ENCODE measurements around the gene ADARB2.

Gene ADARB2

DNA sequence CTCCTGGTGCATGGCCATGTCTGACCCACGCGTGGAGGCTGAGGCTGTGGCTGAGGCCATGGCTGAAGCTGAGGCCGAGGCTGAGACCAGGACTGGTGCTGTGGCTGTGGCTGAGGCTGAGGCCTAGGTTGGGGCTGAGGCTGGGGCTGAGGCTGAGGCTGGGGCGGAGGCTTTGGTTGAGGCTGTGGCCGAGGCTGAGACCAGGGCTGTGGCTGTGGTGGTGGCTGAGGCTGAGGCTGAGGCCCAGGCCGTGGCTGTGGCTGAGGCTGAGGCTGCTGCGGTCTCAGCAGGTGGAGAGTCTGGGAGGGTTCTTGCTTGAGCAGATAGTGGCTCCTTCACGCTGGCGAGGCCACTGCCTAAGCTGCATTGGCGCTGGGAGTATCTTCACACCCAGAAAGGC, 604.7 kb downstream of the ADARB2 start:
- no peak for DNase-seq (ENCODE audit: insufficient read length, low spot score)
- TF ChIP-seq POU2F2 (IDR thresholded peaks at IDR 0.05; ENCODE audit: low read depth, low read length) (no peak), PAX5 (IDR thresholded peaks at IDR 0.05; ENCODE audit: insufficient read depth, low read length, severe bottlenecking) (no peak), SPI1 (IDR thresholded peaks at IDR 0.05; ENCODE audit: low read depth, low read length) (no peak), POLR2AphosphoS5 (IDR thresholded peaks at IDR 0.05; ENCODE audit: low read depth, low read length) (no peak), POLR2A (IDR thresholded peaks at IDR 0.05; ENCODE audit: low read depth, low read length) (no peak), TAF1 (IDR thresholded peaks at IDR 0.05; ENCODE audit: low read depth, low read length) (no peak)
- no peak for FAIRE-seq

DNA sequence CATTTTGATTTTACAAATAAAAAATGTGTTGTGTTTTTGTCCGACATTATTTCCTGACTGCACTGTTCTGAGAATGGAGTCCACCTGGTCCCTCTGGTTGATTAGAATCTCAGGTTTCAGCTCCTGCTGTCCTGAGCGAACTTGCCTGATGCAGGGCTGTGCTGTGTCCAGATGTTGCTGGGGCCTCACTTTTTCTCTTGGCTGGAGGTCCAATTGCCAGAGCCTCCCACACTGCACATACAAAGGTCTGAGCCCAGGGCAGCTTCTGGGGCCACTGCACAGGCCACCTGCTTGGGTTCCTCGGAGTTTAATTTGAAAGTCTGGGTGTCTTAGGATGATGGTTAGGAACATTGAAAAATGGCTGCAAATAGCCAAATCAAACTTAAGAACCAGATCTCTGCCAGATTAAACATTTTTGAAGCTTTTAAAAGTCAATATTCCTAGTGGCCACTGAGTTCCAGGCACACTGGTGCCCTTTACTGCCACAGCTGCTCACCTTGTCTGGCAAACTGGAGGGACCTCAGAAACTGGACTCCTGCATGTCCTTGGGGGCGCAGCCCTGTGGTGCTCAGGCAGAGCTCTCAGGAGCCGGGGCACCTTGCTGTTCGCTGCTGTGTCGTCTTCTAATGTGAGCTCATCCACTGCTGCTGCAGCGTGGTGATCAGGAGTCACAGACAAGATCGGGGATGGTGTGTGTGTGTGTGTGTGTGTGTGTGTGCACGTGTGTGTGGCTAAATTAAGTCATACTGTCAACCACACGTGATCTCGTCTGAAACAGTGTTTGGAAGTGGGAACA, 606.1 kb downstream of the ADARB2 start:
- FAIRE-seq (no peak), DNase-seq (ENCODE audit: insufficient read length, low spot score) (no peak)
- TF ChIP-seq POLR2AphosphoS5 (IDR thresholded peaks at IDR 0.05; ENCODE audit: low read depth, low read length) (no peak), SPI1 (IDR thresholded peaks at IDR 0.05; ENCODE audit: low read depth, low read length) (no peak), TAF1 (IDR thresholded peaks at IDR 0.05; ENCODE audit: low read depth, low read length) (no peak), PAX5 (IDR thresholded peaks at IDR 0.05; ENCODE audit: insufficient read depth, low read length, severe bottlenecking) (no peak), POU2F2 (IDR thresholded peaks at IDR 0.05; ENCODE audit: low read depth, low read length) (no peak), POLR2A (IDR thresholded peaks at IDR 0.05; ENCODE audit: low read depth, low read length) (no peak)

DNA sequence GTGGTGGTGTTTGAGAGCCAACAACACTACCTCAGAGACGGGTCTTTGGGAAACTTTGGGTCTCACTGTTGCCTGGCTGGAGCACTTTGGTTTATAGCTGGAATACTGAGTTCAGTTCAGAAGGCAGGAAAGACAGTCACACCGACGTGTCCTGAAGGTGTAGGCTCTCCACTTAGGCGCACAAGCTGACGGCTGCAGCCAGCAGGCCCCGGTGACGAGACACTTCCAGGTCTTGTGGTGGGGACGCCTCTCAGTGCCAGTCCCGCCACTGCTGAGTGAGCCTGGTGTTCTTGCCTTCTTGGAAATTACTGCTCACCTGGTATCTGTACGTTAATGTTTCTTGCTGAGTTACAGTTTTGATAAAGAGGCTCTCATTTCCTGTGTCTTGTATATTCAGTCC, 607.1 kb downstream of the ADARB2 start:
- no peak for TF ChIP-seq PAX5 (IDR thresholded peaks at IDR 0.05; ENCODE audit: insufficient read depth, low read length, severe bottlenecking)
- TF ChIP-seq POLR2AphosphoS5 (IDR thresholded peaks at IDR 0.05; ENCODE audit: low read depth, low read length): no peak
- TF ChIP-seq POLR2A (IDR thresholded peaks at IDR 0.05; ENCODE audit: low read depth, low read length): no peak
- no peak for TF ChIP-seq POU2F2 (IDR thresholded peaks at IDR 0.05; ENCODE audit: low read depth, low read length)
- no peak for TF ChIP-seq TAF1 (IDR thresholded peaks at IDR 0.05; ENCODE audit: low read depth, low read length)
- no peak for TF ChIP-seq SPI1 (IDR thresholded peaks at IDR 0.05; ENCODE audit: low read depth, low read length)
- no peak for FAIRE-seq
- DNase-seq (ENCODE audit: insufficient read length, low spot score): no peak

DNA sequence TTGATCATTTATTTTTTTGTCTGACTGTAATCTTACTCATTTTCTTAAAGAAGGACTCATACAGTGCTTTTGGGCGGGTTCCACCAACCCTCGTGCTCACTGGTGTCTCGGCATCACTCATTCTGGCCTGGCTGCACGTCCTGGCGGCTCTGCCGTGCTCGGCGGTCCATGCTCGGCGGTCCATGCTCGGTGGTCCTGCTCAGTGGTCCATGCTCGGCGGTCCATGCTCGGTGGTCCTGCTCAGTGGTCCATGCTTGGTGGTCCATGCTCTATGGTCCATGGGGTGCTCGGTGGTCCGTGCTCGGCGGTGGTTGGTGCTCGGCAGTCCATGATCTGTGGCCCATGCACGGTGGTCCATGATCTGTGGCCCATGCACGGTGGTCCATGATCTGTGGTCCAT, 608.7 kb downstream of the ADARB2 start:
- no peak for TF ChIP-seq TAF1 (IDR thresholded peaks at IDR 0.05; ENCODE audit: low read depth, low read length)
- no peak for TF ChIP-seq POU2F2 (IDR thresholded peaks at IDR 0.05; ENCODE audit: low read depth, low read length)
- TF ChIP-seq PAX5 (IDR thresholded peaks at IDR 0.05; ENCODE audit: insufficient read depth, low read length, severe bottlenecking): no peak
- no peak for TF ChIP-seq POLR2AphosphoS5 (IDR thresholded peaks at IDR 0.05; ENCODE audit: low read depth, low read length)
- TF ChIP-seq POLR2A (IDR thresholded peaks at IDR 0.05; ENCODE audit: low read depth, low read length): no peak
- no peak for TF ChIP-seq SPI1 (IDR thresholded peaks at IDR 0.05; ENCODE audit: low read depth, low read length)
- FAIRE-seq (no peak), DNase-seq (ENCODE audit: insufficient read length, low spot score) (no peak)

DNA sequence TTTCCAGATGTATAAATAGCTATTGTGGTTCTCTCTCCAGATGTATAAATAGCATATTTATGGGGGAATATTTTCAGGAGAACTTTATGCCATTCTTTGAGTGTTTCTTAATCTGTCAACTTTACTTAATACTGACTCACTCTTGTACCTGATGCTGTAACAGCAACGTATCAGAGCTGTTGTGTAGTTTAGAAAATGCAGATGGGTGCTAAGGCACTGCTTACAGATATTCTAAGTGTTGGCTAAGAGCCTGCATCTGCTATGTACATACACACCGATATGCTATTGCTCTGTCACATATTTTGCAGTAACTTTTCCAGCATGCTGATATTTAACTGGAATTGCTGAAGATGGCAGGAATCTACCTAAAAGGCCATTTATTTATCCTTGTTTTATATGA, 609.2 kb downstream of the ADARB2 start:
- FAIRE-seq (no peak), DNase-seq (ENCODE audit: insufficient read length, low spot score) (no peak)
- TF ChIP-seq TAF1 (IDR thresholded peaks at IDR 0.05; ENCODE audit: low read depth, low read length) (no peak), POLR2AphosphoS5 (IDR thresholded peaks at IDR 0.05; ENCODE audit: low read depth, low read length) (no peak), SPI1 (IDR thresholded peaks at IDR 0.05; ENCODE audit: low read depth, low read length) (no peak), POLR2A (IDR thresholded peaks at IDR 0.05; ENCODE audit: low read depth, low read length) (no peak), POU2F2 (IDR thresholded peaks at IDR 0.05; ENCODE audit: low read depth, low read length) (no peak), PAX5 (IDR thresholded peaks at IDR 0.05; ENCODE audit: insufficient read depth, low read length, severe bottlenecking) (no peak)

DNA sequence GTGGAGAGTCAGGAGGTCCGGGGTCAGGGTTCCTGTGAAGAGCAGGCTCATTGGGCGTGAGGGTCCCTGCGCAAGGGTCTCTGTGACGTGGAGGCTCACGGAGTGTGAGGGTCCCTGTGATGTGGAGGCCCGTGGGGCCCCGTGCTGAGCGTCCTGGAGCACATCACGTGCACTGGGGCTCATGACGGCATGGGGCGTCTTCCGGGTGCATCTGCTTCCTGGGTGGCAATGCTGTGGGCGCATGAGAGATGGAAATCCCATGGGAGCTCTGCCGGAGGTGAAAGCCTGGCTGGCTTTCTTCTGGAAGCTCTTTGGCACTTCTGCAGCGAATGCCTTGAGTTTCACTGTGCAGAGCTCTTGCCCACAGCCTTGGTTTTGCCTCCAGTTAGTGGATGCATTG, 609.7 kb downstream of the ADARB2 start:
- FAIRE-seq (no peak), DNase-seq (ENCODE audit: insufficient read length, low spot score) (no peak)
- TF ChIP-seq TAF1 (IDR thresholded peaks at IDR 0.05; ENCODE audit: low read depth, low read length) (no peak), POLR2A (IDR thresholded peaks at IDR 0.05; ENCODE audit: low read depth, low read length) (no peak), POLR2AphosphoS5 (IDR thresholded peaks at IDR 0.05; ENCODE audit: low read depth, low read length) (no peak), POU2F2 (IDR thresholded peaks at IDR 0.05; ENCODE audit: low read depth, low read length) (no peak), PAX5 (IDR thresholded peaks at IDR 0.05; ENCODE audit: insufficient read depth, low read length, severe bottlenecking) (no peak), SPI1 (IDR thresholded peaks at IDR 0.05; ENCODE audit: low read depth, low read length) (no peak)
